ENCODE results near the gene MYRIP. TPM values are rescaled to one million over a fixed set of nuclear protein-coding genes. Genes with fewer than 3 reads are reported as not detected.

The MYRIP gene
- total RNA-seq, 4 donors from 2014 or later, result 1.0 to 9.6 (median 3.2) TPM

DNA sequence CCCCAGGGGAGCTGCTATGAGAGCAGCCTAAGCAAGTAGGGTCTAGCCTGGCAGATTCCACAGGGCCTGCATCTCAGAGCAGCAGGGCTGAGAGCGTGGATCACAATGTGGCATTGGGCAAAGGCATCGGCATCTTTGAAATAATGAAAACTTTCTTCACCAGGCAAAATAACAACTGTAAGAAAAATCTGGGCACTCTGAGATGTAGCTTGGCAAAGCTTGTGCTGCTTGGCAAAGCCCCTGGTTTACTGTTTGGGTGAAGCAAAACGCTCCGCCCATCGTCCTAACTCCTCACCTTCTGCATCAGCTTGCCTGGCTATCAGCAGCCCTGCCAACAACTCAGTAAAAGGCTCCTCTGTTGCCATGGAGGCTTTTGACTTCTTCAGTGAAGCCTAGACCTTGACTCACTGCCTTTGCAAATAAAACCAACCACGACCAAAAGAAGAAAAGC is 287.3 kb downstream of the MYRIP start:
- TF ChIP-seq, protein P1, sequence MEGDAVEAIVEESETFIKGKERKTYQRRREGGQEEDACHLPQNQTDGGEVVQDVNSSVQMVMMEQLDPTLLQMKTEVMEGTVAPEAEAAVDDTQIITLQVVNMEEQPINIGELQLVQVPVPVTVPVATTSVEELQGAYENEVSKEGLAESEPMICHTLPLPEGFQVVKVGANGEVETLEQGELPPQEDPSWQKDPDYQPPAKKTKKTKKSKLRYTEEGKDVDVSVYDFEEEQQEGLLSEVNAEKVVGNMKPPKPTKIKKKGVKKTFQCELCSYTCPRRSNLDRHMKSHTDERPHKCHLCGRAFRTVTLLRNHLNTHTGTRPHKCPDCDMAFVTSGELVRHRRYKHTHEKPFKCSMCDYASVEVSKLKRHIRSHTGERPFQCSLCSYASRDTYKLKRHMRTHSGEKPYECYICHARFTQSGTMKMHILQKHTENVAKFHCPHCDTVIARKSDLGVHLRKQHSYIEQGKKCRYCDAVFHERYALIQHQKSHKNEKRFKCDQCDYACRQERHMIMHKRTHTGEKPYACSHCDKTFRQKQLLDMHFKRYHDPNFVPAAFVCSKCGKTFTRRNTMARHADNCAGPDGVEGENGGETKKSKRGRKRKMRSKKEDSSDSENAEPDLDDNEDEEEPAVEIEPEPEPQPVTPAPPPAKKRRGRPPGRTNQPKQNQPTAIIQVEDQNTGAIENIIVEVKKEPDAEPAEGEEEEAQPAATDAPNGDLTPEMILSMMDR (IDR thresholded peaks at IDR 0.05), result no peak
- DNase-seq (ENCODE audit: low spot score), result no peak
- no peak for ATAC-seq (ENCODE audit: low FRiP score)

DNA sequence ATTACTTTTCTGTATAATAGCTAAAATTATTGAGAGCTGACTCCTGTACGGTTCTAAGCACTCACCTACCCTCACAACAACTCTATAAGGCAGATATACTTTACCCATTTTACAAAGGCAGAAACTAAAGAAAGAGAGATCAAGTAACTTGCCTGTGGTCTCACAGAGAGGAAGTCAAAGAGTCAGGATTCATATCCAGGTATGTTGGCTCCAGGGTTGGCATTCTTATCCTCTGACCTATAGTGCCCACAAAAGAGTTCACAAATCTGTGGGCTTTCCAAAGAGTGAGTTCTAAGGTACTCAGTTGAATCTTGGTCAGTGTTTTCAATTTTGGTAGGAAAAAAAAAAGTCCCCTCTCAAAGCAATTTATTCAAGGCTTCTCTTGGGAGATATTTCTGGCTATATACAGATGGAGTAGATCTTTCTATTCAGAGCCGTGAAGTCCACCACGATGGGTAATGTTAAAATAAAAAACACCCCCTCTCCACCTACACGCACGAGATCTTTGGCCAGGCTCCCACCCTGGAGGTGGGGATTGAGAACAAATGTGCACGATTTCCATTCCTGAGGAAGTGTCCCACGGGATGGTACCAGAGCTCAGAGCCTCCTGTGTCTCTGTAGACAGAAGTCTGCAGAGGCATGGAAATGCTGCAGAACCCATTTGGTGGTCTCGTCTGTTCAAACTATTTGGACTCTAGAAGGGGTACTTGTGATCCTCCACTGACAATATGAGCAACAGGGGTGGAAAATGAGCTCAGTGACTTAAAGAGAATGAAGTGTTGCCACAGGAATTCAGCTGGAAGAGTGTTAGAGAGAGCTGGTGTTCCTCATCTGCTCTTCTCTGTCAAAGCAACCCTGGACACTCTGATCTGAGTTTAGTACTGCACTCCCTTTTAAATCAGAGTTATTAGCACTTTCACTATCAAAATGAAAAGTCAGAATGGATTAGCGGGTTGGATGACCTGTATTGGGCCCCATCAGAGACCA is 288.0 kb downstream of the MYRIP start:
- ATAC-seq (ENCODE audit: low FRiP score), result no peak
- DNase-seq (ENCODE audit: low spot score), result no peak
- TF ChIP-seq, protein P1 (IDR thresholded peaks at IDR 0.05), result no peak

DNA sequence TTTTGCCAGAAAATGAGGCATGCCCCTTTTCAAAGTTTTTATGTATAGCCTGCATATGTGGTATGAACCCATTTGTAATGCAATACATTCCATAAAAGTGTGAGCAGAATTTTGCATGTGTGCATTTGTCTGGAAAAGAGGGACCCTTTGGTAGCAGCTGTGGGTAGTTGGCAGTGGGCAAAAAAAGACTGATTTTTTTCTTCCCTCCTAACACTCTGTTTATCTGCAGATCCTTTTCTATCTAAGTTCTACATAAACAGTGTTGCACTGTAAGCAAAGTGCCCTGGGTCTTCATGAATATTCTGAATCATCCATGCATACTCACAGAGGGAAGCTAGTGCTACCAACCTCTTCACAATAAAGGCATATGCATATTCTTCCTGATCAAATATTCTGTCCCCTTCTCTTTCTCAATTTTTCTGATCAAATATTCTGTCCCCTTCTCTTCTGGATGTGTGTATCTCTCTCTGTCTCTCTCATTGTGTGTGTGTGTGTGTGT is 288.9 kb downstream of the MYRIP start:
- TF ChIP-seq, protein P1 (IDR thresholded peaks at IDR 0.05), result no peak
- no peak for ATAC-seq (ENCODE audit: low FRiP score)
- DNase-seq (ENCODE audit: low spot score), result no peak

DNA sequence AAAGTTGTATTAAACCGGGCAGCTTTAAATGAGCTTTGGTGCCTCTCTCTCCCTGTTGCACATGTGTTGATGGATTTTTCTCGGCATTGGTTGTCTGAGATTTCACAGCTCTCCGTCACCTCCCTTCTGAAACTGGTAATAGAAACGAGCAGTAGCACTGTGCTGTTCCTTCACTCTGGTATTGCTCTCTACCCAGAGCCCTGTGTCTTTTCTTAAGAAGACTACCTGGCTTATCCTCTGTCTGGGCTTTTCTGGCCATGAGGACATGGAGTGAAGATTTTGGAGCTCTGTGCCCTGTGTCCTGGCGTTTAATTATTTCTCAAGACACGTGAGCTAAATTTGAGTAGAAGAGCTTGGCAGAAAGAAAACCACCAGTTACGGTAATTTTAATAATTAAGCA is 290.5 kb downstream of the MYRIP start:
- TF ChIP-seq, protein P1 (IDR thresholded peaks at IDR 0.05), result no peak
- DNase-seq (ENCODE audit: low spot score), result no peak
- ATAC-seq (ENCODE audit: low FRiP score), result no peak

DNA sequence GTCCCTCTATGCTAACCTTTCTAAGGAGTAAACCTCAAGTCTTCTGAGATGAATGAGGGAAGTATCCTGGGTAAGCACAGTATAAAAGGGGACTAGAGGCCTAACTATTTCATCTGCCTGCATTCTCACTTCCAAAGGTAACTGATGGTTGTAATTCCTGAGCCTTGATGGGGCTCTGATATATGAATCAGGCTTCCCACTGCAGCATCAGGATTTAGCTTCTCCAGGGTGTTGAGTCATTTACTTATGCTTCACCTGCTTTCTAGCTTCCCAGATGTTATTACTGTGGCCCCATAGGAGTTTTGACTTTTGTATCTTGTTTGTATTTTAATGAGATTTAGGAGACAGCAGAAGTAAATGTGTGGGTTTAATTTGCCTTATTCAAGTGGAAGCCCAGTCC is 292.8 kb downstream of the MYRIP start:
- ATAC-seq (ENCODE audit: low FRiP score), result no peak
- DNase-seq (ENCODE audit: low spot score), result no peak
- TF ChIP-seq, protein P1 (IDR thresholded peaks at IDR 0.05), result no peak

DNA sequence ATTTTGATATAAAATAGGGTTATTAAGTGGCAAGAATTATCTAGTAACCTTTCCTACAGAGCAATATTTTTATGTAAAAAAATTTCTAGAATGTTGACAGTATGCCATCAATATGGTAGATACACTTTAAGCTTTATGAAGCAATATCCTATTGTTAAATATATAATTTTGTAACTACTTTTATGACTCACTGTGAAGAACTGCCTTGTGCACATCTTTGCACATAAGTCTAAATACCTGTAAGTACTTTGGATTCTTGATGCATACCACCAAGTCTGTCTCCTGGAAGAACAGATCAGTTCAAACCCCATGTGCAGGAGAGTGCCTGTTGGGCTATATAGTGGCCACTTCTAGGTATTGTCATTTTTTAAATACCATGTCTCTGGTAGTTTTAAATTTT is 294.4 kb downstream of the MYRIP start:
- ATAC-seq (ENCODE audit: low FRiP score) (no peak), DNase-seq (ENCODE audit: low spot score) (no peak)
- TF ChIP-seq, protein P1 (IDR thresholded peaks at IDR 0.05), result no peak
